NCI-H1048 (cell line): Measurements from ENCODE around the gene FSTL5.

ENCODE experiments used
- DNase-seq: peaks from one replicate; lab custom pipeline; 2025; lab: John Stamatoyannopoulos, UW

FSTL5 gene

DNA sequence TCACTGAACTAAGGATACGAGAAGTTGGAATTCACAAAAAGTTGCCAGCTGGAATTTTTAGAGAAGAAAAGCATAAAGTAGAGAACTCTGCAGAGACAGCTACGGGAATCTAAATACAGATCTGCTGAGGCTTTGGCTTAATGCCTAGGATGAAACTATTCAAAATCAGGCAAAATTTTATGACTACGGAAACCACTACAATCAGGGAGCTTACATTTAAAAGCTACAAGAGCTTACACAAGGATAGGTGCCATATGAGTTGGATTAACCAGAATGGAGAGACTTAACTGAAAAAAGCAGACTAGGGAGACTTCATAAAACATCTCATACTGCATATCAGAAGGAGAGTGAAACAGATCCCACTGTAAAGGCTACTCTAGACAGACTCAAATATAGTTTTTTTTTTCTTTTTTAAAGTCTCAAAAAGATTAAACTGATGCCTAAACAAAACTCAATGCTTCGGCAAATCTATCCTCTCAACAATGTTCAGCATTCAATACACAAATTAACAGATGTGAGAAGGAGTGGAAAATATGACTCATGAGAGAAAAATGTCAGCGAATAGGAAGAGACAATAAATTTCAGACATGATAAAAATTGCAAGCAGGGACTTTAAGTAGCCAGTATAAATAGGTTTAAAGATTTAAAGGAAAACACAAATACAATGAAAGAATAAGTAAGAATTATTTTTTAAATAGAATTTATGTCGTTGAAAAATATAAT is 586.1 kb downstream of the FSTL5 start:
- DNase-seq: no peak

DNA sequence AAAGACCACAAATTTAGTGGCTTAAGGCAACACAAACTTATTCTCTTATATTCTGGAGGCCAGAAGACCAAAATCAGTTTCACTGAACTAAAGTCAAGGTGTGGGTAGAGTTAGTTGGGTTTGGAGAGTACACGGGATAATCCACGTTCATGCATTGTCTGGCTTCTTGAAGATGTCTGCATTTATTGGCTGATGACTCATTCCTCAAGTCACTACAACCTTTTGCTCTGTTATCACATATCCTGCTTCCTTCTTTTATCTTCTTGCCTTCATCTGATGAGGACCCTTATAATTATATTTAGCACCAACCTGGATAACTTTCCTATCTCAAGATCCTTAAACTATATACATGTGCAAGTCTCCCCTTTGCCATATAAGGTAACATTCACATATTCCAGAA is 590.0 kb downstream of the FSTL5 start:
- no peak for DNase-seq

GRCh38 chr4:161564230-161564834 is 599.5 kb downstream of the FSTL5 start:
- DNase-seq: no peak

DNA sequence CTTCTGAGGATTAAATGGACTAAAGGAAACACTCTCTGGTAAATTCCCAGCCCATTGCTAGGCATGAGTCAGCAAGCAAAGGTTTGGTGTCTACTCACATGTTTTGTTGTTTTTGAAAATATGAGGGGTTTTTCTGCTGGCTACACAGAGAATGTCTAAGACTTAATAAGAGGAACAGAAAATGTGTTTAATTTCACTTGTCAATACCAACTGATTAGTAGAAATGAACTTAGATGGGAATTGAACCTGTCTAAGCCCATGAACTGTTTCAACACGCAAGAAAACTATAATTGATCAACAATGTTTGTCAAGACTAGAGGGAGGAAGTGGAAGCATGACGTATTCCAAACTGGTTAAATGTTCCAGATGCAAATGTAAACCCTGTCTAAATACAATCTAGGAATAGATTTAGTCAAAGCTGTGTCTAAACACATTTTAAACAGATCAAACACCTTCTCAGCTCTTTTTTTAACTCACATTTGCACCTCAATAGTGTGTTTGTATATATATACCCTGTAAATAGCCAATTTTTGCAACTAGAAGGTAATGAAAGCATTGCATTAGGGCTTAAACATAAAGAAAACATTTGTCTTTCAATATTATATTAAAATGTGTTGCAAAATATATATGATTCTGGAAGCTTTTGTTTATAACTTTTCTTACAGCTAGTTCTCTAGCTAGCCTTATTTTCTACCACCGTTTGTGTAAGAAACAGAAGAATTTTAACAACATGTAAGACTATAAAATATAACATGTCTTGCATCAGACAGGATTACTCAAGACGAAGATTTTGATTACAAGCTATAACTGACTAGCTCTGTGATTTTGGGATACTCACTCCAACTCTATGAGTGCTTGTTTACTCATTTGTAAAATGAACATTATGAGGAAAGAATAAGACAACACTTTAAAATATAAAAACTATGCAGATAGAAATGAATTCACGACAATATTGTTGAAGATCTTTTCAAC is 607.8 kb downstream of the FSTL5 start:
- DNase-seq: no peak

GRCh38 chr4:161554372-161554990 is 609.3 kb downstream of the FSTL5 start:
- no peak for DNase-seq

GRCh38 chr4:161546902-161547301 is 616.9 kb downstream of the FSTL5 start:
- no peak for DNase-seq

GRCh38 chr4:161540265-161540664 is 623.5 kb downstream of the FSTL5 start:
- no peak for DNase-seq

- DNase-seq: no peak
Observed at GRCh38 chr4:161538941-161539340, 624.9 kb downstream of the FSTL5 start.

DNA sequence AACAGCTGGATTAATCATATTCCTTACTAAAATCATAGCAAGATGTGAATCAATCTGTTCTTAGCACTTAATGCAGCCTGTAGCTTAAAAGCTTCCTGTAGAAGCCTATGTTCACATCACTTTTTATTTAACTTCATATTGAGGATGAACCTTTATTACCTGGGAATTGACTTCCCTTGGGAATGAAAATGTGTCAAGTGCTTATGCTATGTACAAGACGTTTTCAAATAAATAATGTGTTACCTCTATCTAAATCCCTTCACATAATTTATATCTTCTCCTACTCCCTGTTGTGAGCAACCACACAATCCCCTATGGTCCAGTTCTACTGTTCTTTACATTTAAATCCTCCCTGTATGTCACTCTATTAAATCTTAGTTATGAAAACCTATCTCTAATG is 633.1 kb downstream of the FSTL5 start:
- DNase-seq: no peak

DNA sequence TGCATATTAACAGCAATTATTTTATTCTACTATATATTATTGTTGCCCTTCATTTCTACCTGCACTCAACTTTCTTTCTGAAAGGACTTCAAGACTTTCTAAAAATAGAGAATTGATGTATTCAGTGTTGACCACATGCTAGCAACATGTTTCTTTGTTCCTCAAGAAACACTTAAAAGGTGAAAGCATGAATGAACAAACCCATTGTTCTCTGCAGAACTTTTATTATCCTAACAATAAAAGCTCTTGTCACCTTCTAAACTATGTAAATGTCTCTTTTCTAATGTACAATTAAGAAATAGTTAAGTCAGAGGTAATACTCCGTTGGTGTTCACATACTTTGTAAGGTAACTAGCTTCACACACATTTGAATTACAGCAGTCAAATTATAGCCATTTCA is 638.7 kb downstream of the FSTL5 start:
- no peak for DNase-seq

- DNase-seq: no peak
Observed at GRCh38 chr4:161522031-161522430, 641.8 kb downstream of the FSTL5 start.

DNA sequence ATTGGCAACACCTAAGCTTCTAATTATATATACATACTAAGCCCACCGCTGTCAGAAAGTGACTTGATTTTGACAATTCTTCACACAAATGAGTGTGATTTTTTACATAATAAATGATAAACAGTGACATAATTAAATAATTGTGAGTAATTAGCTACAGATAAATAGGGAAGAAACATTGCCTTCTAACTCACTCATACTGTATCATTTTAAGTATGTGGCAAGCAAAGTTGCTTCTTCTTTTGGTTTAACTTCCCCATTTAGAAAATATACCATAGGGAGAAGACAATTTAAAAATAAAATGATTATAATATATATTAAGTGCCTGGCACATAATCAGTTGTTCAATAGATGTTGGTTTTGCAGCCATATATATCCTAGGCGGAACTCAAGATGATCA is 644.2 kb downstream of the FSTL5 start:
- no peak for DNase-seq

DNA sequence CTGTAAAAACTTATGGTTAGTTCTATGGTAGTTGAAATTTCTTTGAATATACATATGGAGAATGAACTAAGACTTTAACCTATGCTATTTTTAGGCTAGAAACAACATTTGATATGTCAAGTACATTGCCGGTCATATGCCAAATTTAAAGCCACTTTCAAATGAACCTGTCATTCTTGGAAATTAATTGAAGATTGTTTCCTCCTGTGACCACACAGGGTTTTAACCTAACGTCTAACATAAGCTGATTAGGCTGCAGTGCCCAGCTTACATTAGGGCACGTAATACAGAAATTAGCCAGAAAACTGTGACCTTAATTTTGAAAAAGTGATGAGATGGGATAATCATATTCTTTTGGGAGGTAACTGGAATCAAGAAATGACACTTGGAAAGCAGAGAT is 645.9 kb downstream of the FSTL5 start:
- DNase-seq: no peak

- no peak for DNase-seq
Observed at GRCh38 chr4:161505141-161505540, 658.7 kb downstream of the FSTL5 start.

DNA sequence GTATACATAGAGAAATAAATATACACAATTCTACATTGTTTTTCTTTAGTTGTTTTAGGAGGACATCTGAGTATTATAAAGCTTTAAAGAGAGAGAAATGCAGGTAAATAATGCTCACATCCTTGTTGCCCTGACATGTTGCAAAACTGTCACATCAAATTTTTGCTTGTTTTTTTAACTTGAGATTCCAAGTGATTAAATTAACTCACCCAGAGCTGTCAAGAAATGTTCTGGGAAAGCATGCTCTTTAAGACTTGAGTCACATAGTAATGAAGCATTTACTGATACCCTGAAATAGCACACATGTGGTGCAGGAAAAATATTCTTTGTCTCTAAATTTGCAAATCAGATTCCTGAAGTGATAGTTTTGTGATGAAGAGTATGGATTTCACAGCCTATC is 665.6 kb downstream of the FSTL5 start:
- no peak for DNase-seq

- DNase-seq: no peak
Observed at GRCh38 chr4:161486461-161486860, 677.3 kb downstream of the FSTL5 start.

DNA sequence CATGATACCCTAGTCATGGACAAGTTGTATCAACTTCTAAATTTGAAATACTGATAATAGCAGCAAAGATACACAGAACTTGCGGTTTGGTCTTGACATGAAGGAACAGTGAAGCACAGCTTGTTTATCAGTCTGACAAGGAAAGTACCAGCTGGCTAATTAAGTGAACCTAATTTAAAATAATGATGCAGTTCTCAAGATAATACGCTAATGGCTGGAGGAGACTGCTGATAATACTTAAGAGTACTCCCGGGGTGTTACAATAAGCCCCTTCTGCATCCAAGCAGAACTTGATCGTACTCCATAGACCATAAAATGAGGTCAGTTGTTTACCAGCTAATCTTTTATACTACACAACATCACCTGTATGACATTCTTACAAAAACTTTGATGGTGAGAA is 697.5 kb downstream of the FSTL5 start:
- no peak for DNase-seq

DNA sequence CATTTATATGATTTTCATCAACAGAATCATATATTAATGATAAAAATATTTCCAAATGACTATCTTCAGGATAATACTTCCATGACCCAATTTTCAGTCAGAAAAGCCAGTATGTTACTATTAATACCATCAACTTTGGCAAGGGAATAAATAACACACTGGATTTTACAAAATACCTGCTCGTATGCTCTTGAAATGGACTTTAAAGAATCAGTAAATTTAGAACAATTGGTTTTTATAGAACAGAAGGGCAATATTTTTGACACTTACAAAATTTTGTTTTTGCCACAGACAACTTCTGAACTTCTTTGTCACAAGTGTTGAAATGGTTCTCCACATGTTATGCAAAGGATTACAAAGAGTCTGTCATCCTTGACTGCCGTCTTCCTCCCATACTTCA is 700.4 kb downstream of the FSTL5 start:
- DNase-seq: no peak

- DNase-seq: no peak
Observed at GRCh38 chr4:161457906-161458305, 705.9 kb downstream of the FSTL5 start.

- no peak for DNase-seq
Observed at GRCh38 chr4:161457311-161457710, 706.5 kb downstream of the FSTL5 start.

DNA sequence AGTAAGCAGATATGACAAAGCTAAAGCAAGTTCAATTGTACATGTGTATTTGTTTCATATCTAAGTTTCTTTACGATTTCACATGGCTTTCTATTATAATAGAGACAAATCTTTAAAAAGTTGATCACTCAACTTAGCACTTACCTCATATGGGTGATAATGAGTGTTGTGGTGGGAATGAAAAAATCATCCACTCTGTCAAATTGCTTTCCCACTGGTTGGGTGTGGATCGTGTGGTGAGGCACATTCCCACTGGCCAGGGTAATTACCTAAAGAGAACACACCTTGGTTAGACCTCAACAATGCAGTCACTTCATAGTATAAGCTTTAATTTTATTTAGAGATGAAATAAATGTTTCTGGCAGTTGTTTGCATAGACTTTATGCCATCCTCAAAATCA is 708.9 kb downstream of the FSTL5 start:
- DNase-seq: no peak

DNA sequence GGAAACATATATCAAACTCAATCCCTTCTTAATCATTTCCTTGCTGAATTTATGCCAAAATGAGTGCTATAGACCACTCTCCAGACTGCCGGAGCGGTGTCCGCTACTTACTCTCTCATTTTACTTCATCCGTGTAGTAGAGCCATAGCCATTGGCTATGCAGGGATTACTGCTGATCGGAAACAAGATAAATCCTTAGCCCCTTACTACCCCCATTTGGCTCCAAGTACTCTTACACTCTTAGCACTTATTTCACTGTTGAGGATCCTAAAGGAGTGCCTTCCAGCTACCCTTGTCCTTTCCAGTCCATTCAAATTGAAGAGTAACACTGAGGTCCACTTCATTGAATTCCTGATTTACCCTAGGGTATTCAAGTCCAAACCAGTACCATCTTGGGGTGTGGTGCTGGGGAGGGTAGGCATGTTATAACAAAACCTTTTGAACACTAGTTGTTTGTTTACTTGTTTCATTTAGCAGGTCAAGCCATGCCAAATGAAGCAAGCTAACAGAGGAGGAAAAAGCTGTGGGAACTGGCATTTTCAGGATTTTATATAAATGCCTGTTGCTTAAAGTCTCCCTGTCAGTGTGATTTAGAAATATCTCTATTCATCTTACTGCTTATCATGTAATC is 715.1 kb downstream of the FSTL5 start:
- DNase-seq: no peak
